Breast epithelium (tissue), 4 donors: ENCODE results near the gene ADARB2. TPM values are rescaled to one million over a fixed set of nuclear protein-coding genes. Genes with fewer than 3 reads are reported as not detected.

ENCODE experiments used
- DNase-seq, 2 donors: peaks; one replicate each; pipeline ENCODE4 v3.0.0-alpha.2; 2019; ENCODE audit warnings: low spot score in 2 of 2
- H3K27ac ChIP-seq, 2 donors: fragments of 200-600 bp; sonication (generic) in 1 of 2; one replicate each; pipeline ENCODE4 v1.5.1; 2016 to 2019; ENCODE audit warnings: mild to moderate bottlenecking in 1 of 2
- H3K27me3 ChIP-seq, 2 donors: fragments of 200-600 bp; sonication (generic) in 1 of 2; one replicate each; pipeline versions ENCODE4 v1.5.1 to v1.6.0; 2017 to 2019; ENCODE audit warnings: control low read depth in 1 of 2, mild to moderate bottlenecking in 1 of 2
- H3K36me3 ChIP-seq: fragments of 200-600 bp; one replicate; pipeline ENCODE4 v1.5.1; 2019
- H3K4me1 ChIP-seq, 2 donors: fragments of 200-600 bp; sonication (generic); one replicate each; pipeline ENCODE4 v1.5.1; 2016 to 2019; ENCODE audit warnings: control low read depth in 1 of 2
- H3K4me3 ChIP-seq, 3 donors: fragments of 200-600 bp; sonication (generic); 1 replicate in 2 of 3; 2 replicates in 1 of 3; pipeline ENCODE4 v1.5.1; 2016 to 2019; ENCODE audit warnings: mild to moderate bottlenecking in 3 of 3, moderate library complexity in 2 of 3
- H3K9me3 ChIP-seq, 2 donors: fragments of 200-600 bp; sonication (generic) in 1 of 2; one replicate each; pipeline ENCODE4 v1.5.1; 2016 to 2019; ENCODE audit warnings: control low read depth in 1 of 2
- POLR2A ChIP-seq: fragments of 450-650 bp; IDR thresholded peaks from one replicate; pipeline ENCODE4 v1.6.1; 2016; ENCODE audit warnings: antibody characterized with exemption, mild to moderate bottlenecking, moderate library complexity
- POLR2AphosphoS5 ChIP-seq, 3 donors: sonication (generic); formaldehyde crosslinking; IDR thresholded peaks; one replicate each; pipeline ENCODE4 v1.6.1; 2017; ENCODE audit warnings: antibody characterized with exemption in 3 of 3
- intact Hi-C: fragments of 100-400 bp; cut with DNase I; formaldehyde crosslinking; loops from one replicate; pipeline ENCODE4 v1.15.1; 2023; ENCODE audit warnings: low total_unique reads
- total RNA-seq, 3 donors: library from RNA; depleted of rRNA; stranded (reverse); fragments of >200 nt; gene quantifications; one replicate each; pipeline ENCODE4 v1.1.0, GENCODE V29; 2016
- TF ChIP-seq, protein P1 (sequence below), 3 donors: fragments of 450-650 bp; IDR thresholded peaks; one replicate each; pipeline ENCODE4 v1.5.1; 2016 to 2017; ENCODE audit warnings: antibody characterized with exemption in 3 of 3, mild to moderate bottlenecking in 3 of 3, moderate library complexity in 3 of 3

ADARB2 gene
- total RNA-seq, 3 donors from 2014 or later, result 0.32 to 3.9 (median 2.0) TPM

DNA sequence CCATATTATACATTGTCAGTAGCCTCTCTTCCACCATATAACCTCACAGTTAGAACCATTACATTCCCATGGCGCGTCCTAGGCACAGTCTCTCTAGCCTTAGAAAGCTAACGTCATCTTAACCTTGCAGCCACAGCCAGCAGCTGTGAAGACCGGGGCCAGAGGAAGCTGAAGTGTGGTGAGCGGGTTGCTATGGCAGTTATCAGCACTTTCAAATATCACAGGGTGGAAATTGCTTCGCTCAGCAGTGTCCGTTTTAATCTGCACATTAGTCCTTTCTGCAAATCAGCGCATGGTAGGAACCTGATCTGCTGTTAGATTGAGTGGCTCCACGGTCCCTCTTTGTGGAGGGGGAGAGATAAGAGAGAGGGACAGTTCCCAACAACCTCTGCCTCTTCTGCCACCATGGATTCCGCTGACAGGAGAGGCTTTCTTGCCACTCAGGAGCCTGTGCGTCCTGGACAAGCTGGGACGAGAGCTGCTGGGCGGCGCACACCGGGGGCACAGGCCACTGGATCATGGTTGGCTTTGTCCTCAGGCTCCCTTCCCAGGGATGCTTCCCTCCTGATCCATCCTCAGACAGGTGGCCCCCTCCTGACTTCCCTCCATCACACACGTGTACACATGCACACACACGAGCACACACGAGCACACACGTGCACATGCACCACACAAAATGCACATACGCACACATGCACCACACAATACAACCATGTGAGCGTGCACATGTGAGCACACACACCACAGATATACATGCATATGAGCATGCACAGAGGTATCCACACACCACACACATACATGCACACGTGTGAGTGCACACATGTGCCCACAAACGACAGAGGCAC is 587.3 kb downstream of the ADARB2 start:
- no peak overlapping the region for H3K27ac ChIP-seq
- no peak for DNase-seq
- no peaks in the 10 kb centered on the region for H3K4me1 ChIP-seq
- no peak overlapping the region for H3K4me3 ChIP-seq
- intact Hi-C loops, result no loop called here
- TF ChIP-seq POLR2A, result no peak
- TF ChIP-seq, protein P1, sequence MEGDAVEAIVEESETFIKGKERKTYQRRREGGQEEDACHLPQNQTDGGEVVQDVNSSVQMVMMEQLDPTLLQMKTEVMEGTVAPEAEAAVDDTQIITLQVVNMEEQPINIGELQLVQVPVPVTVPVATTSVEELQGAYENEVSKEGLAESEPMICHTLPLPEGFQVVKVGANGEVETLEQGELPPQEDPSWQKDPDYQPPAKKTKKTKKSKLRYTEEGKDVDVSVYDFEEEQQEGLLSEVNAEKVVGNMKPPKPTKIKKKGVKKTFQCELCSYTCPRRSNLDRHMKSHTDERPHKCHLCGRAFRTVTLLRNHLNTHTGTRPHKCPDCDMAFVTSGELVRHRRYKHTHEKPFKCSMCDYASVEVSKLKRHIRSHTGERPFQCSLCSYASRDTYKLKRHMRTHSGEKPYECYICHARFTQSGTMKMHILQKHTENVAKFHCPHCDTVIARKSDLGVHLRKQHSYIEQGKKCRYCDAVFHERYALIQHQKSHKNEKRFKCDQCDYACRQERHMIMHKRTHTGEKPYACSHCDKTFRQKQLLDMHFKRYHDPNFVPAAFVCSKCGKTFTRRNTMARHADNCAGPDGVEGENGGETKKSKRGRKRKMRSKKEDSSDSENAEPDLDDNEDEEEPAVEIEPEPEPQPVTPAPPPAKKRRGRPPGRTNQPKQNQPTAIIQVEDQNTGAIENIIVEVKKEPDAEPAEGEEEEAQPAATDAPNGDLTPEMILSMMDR (IDR thresholded peaks at IDR 0.05), result no peak
- TF ChIP-seq POLR2AphosphoS5 (IDR thresholded peaks at IDR 0.05), result no peak
- no peaks in the 10 kb centered on the region for H3K27me3 ChIP-seq
- H3K9me3 ChIP-seq, result peaks cover 0 to 15% of the 10 kb centered on the region in 2 donors
- H3K36me3 ChIP-seq, result no peaks in the 10 kb centered on the region

DNA sequence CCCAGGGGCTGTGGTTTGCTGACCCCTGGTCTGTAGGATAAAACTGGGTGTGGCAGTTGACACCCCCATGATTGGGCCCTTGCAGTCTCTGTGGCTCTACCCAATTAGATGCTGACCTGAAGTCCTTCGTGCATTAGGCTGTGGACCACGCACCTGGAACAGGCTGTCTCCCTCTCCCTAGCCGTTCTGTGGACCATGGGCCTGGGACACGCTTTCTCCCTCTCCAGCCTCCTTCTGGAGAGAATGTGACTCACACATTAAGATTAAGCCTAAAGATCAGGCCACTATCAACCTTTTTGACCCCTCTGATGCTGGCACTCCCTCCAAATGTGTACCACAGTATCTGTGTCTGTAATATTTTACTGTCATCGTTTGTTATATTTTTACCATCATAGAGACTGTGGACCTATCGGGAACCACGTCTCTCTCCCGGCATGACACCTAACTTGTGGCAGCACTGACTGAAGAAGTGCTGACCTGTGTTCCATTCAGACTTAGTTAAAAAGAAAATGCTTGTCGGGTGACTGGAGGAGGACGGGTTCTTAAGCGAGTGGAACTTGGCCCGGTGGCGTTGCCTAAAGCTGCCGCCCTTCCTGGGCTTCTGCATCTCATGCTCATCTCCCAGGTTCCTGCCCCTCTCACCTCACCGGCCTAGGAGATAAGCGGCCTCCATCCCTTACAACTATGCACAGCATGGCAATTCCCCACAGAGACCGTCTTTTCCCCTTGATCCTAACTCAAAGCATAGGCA is 588.3 kb downstream of the ADARB2 start:
- Histone ChIP-seq H3K27me3 (no peaks in the 10 kb centered on the region), H3K36me3 (no peaks in the 10 kb centered on the region), H3K9me3 (peaks cover 0 to 15% of the 10 kb centered on the region in 2 donors), H3K4me3 (no peak overlapping the region), H3K27ac (no peak overlapping the region), H3K4me1 (no peaks in the 10 kb centered on the region)
- TF ChIP-seq POLR2AphosphoS5 (IDR thresholded peaks at IDR 0.05) (no peak), POLR2A (no peak)
- TF ChIP-seq, protein P1 (IDR thresholded peaks at IDR 0.05), result no peak
- intact Hi-C loops, result no loop called here
- no peak for DNase-seq

DNA sequence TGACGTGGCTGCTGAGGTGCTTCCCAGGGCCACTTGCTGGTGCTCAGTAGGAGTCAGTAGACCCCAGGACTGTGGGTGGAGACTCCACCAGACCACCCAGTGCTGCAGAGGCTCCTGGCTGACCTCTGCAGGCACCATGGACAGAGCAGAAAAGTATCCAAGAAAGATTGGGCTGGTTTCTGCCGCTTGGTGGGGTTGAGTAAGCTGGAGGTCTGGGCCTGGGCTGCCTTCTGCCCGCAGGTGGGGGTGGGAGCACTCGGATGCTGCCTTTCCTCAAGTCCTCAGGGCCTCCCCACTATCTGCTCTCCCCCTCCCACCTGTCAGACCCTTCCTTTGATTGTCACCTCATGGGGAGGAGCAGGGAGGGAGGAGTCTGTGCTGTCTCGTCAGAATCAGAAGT is 589.5 kb downstream of the ADARB2 start:
- Histone ChIP-seq H3K9me3 (peaks cover 0 to 20% of the 10 kb centered on the region in 2 donors), H3K27me3 (no peaks in the 10 kb centered on the region), H3K4me3 (no peak overlapping the region), H3K4me1 (no peaks in the 10 kb centered on the region), H3K36me3 (no peaks in the 10 kb centered on the region), H3K27ac (no peak overlapping the region)
- DNase-seq, result no peak
- intact Hi-C loops, result no loop called here
- TF ChIP-seq, protein P1 (IDR thresholded peaks at IDR 0.05), result no peak
- no peak for TF ChIP-seq POLR2A
- TF ChIP-seq POLR2AphosphoS5 (IDR thresholded peaks at IDR 0.05), result no peak

DNA sequence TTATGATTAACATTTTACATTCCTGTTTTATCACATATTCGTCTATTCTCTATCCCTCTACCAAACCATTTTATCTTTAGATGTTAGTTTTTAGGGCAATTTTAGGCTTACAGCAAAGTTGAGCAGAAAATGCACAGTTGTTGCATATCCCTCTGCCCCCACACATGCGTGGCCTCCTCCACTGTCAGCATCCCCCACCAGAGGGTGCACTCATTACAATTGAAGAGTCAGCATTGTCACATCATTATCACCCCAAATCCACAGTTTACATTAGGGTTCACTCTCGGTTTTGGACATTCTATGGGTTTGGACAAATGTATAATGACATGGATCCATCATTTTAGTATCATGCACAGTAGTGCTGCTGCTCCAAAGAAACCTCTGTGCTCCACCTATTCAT is 594.7 kb downstream of the ADARB2 start:
- no peaks in the 10 kb centered on the region for H3K27me3 ChIP-seq
- TF ChIP-seq POLR2AphosphoS5 (IDR thresholded peaks at IDR 0.05), result no peak
- no peak overlapping the region for H3K27ac ChIP-seq
- H3K36me3 ChIP-seq, result no peaks in the 10 kb centered on the region
- no peaks in the 10 kb centered on the region for H3K4me1 ChIP-seq
- peaks cover 11 to 39% of the 10 kb centered on the region in 2 donors for H3K9me3 ChIP-seq
- DNase-seq, result no peak
- H3K4me3 ChIP-seq, result no peak overlapping the region
- intact Hi-C loops, result no loop called here

- no peak overlapping the region for H3K27ac ChIP-seq
- intact Hi-C loops, result no loop called here
- TF ChIP-seq, protein P1 (IDR thresholded peaks at IDR 0.05), result no peak
- TF ChIP-seq POLR2AphosphoS5 (IDR thresholded peaks at IDR 0.05) (no peak), POLR2A (no peak)
- H3K36me3 ChIP-seq, result no peaks in the 10 kb centered on the region
- no peak for DNase-seq
- H3K9me3 ChIP-seq, result peaks cover 12 to 39% of the 10 kb centered on the region in 2 donors
- H3K4me3 ChIP-seq, result no peak overlapping the region
- H3K4me1 ChIP-seq, result no peaks in the 10 kb centered on the region
- no peaks in the 10 kb centered on the region for H3K27me3 ChIP-seq
Observed at GRCh38 chr10:1141701-1142100, 595.6 kb downstream of the ADARB2 start.
